Measurements from ENCODE around the gene ZBTB46. TPM values are rescaled to one million over a fixed set of nuclear protein-coding genes. Genes with fewer than 3 reads are reported as not detected.
"Not testable (repeated sequence)": the region's sequence is repeated elsewhere in the genome, so short reads cannot be mapped to it uniquely, and the experiment has no call there.

ZBTB46 gene
- total RNA-seq, 1 donor from 2014 or later = 42.1 TPM

DNA sequence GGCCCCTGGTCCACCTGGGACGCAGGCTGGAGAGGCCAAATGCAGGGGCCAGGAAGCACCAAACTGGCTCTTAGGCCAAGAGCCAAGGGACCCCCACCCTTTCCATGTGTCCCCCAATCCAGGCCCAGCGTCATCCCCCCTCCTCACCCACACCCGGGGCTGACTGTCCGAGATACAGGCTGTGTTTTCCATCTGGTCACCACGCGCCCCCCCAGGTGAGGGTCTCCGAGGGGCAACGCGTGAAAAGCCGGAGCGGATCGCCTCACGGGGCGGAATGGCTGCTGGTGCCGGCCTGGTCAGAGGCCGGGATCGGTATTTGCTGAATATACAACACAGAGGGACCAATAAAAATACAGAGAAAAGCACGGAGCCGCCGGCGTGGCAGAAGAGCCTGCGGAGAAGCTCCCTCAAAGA is 25.0 kb upstream of the ZBTB46 start:
- no peaks in the 10 kb centered on the region for H3K9me3 Mint-ChIP-seq (ENCODE audit: unreplicated experiment)
- H3K4me3 Mint-ChIP-seq (ENCODE audit: unreplicated experiment) = no peak overlapping the region
- TF ChIP-seq, protein P1, sequence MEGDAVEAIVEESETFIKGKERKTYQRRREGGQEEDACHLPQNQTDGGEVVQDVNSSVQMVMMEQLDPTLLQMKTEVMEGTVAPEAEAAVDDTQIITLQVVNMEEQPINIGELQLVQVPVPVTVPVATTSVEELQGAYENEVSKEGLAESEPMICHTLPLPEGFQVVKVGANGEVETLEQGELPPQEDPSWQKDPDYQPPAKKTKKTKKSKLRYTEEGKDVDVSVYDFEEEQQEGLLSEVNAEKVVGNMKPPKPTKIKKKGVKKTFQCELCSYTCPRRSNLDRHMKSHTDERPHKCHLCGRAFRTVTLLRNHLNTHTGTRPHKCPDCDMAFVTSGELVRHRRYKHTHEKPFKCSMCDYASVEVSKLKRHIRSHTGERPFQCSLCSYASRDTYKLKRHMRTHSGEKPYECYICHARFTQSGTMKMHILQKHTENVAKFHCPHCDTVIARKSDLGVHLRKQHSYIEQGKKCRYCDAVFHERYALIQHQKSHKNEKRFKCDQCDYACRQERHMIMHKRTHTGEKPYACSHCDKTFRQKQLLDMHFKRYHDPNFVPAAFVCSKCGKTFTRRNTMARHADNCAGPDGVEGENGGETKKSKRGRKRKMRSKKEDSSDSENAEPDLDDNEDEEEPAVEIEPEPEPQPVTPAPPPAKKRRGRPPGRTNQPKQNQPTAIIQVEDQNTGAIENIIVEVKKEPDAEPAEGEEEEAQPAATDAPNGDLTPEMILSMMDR (IDR thresholded peaks at IDR 0.05; ENCODE audit: unreplicated experiment) = no peak
- no peak for DNase-seq (ENCODE audit: low spot score)
- H3K4me1 Mint-ChIP-seq (ENCODE audit: unreplicated experiment) = peaks cover 31% of the 10 kb centered on the region
- H3K27me3 Mint-ChIP-seq (ENCODE audit: unreplicated experiment) = peaks cover 10% of the 10 kb centered on the region
- no peak overlapping the region for H3K27ac Mint-ChIP-seq (ENCODE audit: unreplicated experiment)
- H3K36me3 Mint-ChIP-seq (ENCODE audit: low read depth, unreplicated experiment) = peaks cover 2% of the 10 kb centered on the region

DNA sequence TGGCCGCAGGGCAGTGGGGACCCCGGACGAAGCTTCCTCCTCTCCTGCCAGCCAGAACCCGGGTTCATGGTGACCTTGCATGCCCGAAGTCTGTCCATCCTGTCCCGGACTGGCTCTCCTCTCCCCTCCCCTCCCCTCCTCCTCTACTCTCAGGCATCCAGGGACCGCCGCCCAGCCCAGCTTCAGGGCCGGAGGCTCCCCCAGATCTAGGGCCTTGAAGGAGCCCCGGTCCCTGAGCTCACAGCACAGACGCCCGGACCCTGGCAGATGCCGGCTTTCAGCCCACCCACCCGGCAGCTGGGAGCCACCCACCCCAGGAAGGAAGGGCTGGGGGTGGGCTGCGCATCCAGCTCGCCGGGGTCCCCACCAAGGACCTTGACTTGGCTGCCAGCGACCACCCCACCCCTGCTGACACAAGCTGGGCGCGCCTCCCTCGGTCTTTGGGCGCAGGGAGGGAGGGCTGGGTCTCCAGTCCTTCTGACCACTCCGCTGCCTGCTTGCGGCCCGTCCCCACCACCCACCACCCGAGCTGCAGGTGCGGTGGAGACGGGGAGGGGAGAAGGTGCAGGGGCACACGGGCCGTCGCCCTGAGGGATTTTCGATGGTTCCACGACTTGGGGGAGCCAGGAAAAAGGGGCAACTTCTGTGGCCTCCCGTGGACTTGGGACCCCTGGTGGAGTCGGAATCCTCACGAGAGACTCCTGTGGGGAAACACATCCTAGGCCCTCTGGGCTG is 24.5 kb upstream of the ZBTB46 start:
- Mint-ChIP-seq H3K9me3 (ENCODE audit: unreplicated experiment) (no peaks in the 10 kb centered on the region), H3K27ac (ENCODE audit: unreplicated experiment) (no peak overlapping the region), H3K27me3 (ENCODE audit: unreplicated experiment) (peaks cover 13% of the 10 kb centered on the region), H3K36me3 (ENCODE audit: low read depth, unreplicated experiment) (peaks cover 4% of the 10 kb centered on the region), H3K4me3 (ENCODE audit: unreplicated experiment) (no peak overlapping the region), H3K4me1 (ENCODE audit: unreplicated experiment) (peaks cover 35% of the 10 kb centered on the region)
- TF ChIP-seq, protein P1 (IDR thresholded peaks at IDR 0.05; ENCODE audit: unreplicated experiment) = no peak
- DNase-seq (ENCODE audit: low spot score) = no peak

DNA sequence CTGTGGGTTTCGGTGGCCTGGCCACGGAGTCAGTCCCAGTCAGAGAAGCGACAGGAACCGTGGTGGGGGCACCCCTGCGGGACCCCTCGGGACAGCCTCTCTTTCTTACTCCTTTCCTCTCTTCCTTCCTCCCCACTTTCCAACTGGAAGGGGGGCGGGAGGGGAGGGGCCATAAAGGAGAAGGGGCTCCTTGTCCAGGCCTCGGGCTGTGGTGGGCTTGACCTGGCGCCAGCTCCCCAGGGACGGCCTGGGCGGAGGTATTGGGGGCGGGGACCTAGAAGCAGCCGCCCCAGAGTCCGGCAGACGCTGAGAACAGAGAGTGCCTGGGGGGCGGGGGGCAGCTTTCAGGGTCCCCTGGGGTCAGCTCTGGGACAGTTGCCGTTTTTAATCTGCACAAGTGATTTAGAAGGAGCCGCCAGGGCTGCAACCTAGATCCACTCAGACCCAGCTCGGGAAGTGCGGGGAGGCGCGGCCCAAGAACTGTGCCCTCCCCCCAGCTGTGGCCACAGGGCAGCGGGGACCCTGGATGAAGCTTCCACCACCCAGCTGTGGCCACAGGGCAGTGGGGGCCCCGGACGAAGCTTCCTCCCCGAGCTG is 23.8 kb upstream of the ZBTB46 start:
- no peak overlapping the region for H3K4me3 Mint-ChIP-seq (ENCODE audit: unreplicated experiment)
- TF ChIP-seq, protein P1 (IDR thresholded peaks at IDR 0.05; ENCODE audit: unreplicated experiment) = no peak
- peaks cover 13% of the 10 kb centered on the region for H3K27me3 Mint-ChIP-seq (ENCODE audit: unreplicated experiment)
- H3K36me3 Mint-ChIP-seq (ENCODE audit: low read depth, unreplicated experiment) = peaks cover 4% of the 10 kb centered on the region
- DNase-seq (ENCODE audit: low spot score) = no peak
- no peak overlapping the region for H3K27ac Mint-ChIP-seq (ENCODE audit: unreplicated experiment)
- no peaks in the 10 kb centered on the region for H3K9me3 Mint-ChIP-seq (ENCODE audit: unreplicated experiment)
- H3K4me1 Mint-ChIP-seq (ENCODE audit: unreplicated experiment) = peaks cover 35% of the 10 kb centered on the region

DNA sequence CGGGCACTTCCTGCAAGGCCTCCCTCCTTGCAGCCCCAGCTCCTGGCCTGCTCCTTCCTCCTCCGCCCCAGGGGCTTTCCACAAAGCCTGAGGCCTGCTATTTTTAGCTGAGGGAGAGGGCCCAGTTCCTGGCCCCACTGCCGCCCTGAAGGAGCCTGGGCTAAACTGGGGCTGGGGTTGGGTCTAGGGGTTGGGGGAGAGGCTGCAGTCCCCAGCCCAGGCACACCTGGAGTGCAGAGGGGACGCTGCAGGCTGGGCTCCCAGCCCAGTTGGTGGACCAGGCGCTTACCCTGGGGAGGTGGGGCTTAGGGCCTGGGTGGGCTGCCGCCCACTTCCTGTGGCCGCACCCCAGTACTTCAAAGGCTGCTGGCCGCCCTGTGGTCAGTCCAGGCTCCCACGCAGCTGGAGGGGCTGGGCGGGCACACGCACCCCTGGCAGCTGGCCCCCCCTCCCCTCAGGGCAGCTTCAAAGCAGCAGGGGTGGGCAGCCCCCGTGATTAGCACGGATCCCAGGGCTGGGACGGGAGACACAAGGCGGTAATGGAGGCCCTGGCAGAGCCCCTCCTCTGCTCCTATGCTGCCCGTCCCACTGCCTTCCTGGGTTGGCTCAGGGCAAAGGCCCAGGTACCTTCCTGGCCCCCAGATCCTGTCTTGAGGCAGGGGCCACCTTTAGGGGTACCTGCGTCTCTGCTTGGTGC is 23.2 kb upstream of the ZBTB46 start:
- Mint-ChIP-seq H3K9me3 (ENCODE audit: unreplicated experiment) (no peaks in the 10 kb centered on the region), H3K4me1 (ENCODE audit: unreplicated experiment) (peaks cover 29% of the 10 kb centered on the region), H3K4me3 (ENCODE audit: unreplicated experiment) (no peak overlapping the region), H3K27me3 (ENCODE audit: unreplicated experiment) (peaks cover 13% of the 10 kb centered on the region), H3K36me3 (ENCODE audit: low read depth, unreplicated experiment) (peaks cover 4% of the 10 kb centered on the region), H3K27ac (ENCODE audit: unreplicated experiment) (no peak overlapping the region)
- no peak for DNase-seq (ENCODE audit: low spot score)
- TF ChIP-seq, protein P1 (IDR thresholded peaks at IDR 0.05; ENCODE audit: unreplicated experiment) = no peak

DNA sequence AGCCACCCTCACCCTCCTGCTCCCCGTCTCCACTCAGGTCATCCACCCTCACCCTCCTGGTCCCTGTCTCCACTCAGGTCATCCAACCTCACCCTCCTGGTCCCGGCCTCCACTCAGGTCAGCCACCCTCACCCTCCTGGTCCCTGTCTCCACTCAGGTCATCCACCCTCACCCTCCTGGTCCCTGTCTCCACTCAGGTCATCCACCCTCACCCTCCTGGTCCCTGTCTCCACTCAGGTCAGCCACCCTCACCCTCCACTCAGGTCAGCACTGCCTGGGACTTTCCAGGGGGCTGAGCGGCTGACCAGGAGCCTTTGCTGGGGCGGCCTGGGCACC is 22.6 kb upstream of the ZBTB46 start:
- not testable (repeated sequence) for H3K36me3 Mint-ChIP-seq (ENCODE audit: low read depth, unreplicated experiment); H3K27ac Mint-ChIP-seq (ENCODE audit: unreplicated experiment); H3K9me3 Mint-ChIP-seq (ENCODE audit: unreplicated experiment); H3K4me3 Mint-ChIP-seq (ENCODE audit: unreplicated experiment); DNase-seq (ENCODE audit: low spot score)
- Mint-ChIP-seq H3K4me1 (ENCODE audit: unreplicated experiment) (peaks cover 24% of the 10 kb centered on the region), H3K27me3 (ENCODE audit: unreplicated experiment) (peaks cover 15% of the 10 kb centered on the region)

DNA sequence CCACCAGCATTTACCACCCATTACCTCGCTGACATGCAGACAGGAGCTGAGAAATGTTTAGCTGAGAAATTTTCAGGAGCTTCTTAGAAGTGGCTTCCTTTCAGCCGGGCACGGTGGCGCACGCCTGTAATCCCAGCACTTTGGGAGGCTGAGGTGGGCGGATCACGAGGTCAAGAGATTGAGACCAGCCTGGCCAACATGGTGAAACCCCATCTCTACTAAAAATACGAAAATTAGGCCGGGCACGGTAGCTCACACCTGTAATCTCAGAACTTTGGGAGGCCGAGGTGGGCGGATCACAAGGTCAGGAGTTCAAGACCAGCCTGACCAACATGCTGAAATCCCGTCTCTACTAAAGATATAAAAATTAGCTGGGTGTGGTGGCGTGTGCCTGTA is 20.5 kb upstream of the ZBTB46 start:
- not testable (repeated sequence) for DNase-seq (ENCODE audit: low spot score); H3K36me3 Mint-ChIP-seq (ENCODE audit: low read depth, unreplicated experiment); H3K4me1 Mint-ChIP-seq (ENCODE audit: unreplicated experiment); H3K9me3 Mint-ChIP-seq (ENCODE audit: unreplicated experiment); H3K4me3 Mint-ChIP-seq (ENCODE audit: unreplicated experiment); H3K27ac Mint-ChIP-seq (ENCODE audit: unreplicated experiment)
- peaks cover 13% of the 10 kb centered on the region for H3K27me3 Mint-ChIP-seq (ENCODE audit: unreplicated experiment)

Data from endothelial cell (in vitro differentiated cells).